NCI-H345 treated with DMSO at 0.1 percent for 48 hours (cell line): ENCODE results near the gene RAB3D.
"Not testable (repeated sequence)": the region's sequence is repeated elsewhere in the genome, so short reads cannot be mapped to it uniquely, and the experiment has no call there.

Source experiments
- DNase-seq: peaks from one replicate; lab custom pipeline; 2025; ENCODE audit not compliant: unreplicated experiment; lab: John Stamatoyannopoulos, UW

The RAB3D gene

DNA sequence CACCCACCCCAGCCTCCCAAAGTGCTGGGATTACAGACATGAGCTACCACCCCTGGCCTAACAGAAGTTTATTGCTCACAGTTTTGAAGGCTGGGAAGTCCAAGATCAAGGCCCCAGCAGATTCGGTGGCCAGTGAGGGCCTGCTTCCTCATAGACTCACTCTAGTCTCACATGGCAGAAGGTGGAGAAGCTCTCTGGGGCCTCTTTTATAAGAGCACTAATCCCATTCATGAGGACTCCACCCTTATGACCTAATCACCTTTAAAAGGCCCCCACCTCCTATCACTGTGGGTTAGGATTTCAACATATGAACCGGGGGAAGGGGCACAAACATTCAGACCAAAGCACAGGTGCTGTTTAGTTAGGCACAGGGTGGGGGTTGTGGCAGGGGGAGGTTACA is 28.1 kb upstream of the RAB3D start:
- no peak for DNase-seq

- DNase-seq = no peak
Measured at GRCh38 chr19:11365557-11366117, 26.2 kb upstream of the RAB3D start.

DNA sequence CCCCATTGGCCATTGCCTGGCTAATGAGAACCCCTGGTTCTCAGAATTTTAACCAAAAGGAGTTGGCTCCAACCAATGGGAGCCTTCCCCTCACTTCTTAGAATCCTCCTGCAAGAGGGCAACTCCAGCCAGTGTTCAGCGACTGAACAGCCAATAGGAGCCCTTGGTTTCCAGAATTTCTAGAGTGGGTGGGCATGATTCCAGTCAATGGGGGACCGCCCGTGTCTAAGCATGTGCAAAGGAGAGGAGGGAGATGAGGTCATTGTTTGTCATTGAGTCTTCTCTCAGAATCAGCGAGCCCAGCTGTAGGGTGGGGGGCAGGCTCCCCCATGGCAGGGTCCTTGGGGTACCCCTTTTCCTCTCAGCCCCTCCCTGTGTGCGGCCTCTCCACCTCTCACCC is 25.5 kb upstream of the RAB3D start:
- no peak for DNase-seq

GRCh38 chr19:11364296-11364904 is 24.9 kb upstream of the RAB3D start:
- DNase-seq = no peak

DNA sequence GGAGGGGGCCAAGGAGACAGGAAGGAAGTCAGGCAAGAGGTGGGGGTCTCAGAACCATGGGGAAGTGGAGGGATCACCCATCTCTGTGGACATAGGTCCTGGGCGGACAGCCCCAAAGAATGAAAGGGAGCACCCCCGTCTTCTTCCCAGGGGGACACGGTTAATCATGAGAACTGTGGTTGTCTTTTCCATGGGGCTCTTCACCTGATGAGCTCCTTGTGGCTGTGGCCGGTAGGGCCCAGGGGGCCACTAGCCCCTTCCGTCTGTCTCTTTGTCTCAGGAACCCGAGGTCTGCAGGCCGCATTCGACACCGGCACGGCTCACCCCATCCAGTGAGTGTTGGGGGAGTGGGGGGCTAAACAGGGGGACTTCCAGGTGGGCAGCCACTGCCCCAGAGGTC is 24.4 kb upstream of the RAB3D start:
- no peak for DNase-seq

DNA sequence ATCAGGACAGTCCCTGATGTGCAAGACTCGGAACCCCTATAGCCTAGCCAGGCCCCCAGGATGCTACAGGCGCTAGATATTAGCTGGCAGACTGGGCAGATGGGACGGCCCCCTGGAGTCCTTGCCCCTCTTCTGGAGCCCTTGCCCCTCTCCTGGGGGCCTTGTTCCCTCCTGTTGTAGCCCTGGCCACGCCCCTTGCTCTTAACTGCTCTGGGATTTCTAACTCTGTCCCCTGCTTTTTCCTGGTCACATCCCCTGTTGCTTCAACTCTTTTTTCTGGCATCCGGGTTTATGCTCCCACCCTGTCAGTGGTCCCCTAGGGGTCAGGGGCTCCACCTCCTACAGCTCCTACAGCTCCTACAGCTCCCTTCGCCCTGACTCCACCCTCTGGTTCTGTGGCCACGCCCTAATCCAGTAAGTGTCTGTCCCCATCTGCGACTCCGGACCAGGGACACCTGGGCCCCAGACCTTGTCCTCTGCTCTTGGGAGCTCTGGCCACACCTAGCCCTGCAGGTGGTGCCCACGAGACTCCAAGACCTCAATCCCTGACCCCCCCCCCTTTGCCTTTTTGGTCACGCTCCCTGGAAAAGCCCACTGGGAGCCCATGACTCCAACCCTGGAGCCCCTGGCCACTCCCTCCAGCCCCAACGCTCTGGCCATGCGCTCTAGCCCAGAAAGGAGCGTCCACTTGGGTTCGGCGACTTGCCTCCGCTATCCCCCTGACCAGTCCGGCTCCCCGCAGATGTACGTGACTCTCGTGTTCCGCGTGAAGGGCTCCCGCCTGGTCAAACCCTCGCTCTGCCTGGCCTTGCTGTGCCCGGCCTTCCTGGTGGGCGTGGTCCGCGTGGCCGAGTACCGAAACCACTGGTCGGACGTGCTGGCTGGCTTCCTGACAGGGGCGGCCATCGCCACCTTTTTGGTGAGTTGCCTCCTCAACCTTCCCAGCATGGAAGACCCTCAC is 22.6 kb upstream of the RAB3D start:
- DNase-seq = no peak

DNA sequence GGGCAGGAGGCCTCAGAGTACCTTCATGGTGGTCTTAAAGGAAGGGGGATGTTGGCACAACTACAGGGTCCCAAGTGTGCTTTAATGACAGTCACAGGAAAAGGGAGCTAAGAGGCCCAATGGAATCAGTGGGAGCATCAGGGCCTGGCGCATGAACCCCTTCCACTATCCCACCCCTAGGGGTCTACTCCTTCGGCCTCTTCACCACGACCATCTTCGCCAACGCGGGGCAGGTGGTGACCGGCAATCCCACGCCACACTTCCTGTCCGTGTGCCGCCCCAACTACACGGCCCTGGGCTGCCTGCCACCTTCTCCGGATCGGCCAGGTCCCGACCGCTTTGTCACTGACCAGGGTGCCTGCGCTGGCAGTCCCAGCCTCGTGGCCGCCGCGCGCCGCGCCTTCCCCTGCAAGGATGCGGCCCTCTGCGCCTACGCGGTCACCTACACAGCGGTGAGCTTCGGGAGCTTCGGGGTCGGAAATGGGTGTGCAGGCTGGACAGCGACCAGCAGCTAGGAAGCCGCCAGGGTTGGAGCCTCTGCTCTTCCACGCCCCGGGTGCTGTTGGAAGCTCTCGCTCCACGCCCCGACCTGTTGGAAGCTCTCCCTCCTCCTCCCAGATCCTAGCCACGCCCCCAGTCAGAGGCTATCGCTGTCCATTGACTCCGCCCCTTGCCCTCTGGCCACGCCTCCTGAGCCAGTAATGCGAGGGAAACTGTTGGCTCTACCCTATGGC is 21.7 kb upstream of the RAB3D start:
- DNase-seq = no peak

DNA sequence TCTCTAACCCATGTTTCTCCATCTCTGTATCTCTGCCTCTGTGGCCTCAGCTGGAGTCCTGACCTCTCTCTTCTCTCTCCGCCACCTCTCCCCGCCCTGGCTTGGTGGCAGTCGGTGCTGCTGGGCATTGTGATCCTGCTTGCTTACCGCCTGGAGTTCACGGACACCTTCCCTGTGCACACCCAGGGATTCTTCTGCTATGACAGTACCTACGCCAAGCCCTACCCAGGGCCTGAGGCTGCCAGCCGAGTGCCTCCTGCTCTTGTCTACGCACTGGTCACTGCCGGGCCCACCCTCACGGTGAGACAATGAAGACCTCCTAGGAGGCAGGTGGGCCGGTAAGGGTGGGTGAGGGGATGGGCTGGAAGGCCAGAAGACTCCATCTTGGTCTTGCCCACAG is 20.0 kb upstream of the RAB3D start:
- DNase-seq = no peak

- DNase-seq = no peak
Measured at GRCh38 chr19:11356676-11357550, 17.5 kb upstream of the RAB3D start.

DNA sequence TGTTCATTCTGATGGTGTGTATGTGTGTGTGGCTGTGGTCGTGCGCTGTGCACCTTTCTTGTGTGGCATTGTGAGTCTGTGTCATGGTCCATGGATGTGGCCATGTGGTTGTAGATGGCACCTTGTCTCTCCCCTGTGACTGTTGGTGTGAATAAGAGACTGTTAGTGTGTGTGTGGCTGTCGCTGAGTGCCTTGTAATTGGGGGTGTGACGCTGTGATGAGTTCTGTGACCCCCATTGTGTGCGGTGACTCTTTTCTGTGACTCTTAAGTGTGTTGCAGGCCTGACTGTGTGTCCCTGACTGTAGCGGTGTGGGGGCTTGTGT is 16.6 kb upstream of the RAB3D start:
- DNase-seq = no peak

GRCh38 chr19:11355160-11356073 is 16.0 kb upstream of the RAB3D start, which contains the start of gene PLPPR2:
PLPPR2 (plus strand) TSS chr19:11355432; CDS start chr19:11357674, 2,242 bp downstream.
- DNase-seq = no peak

- DNase-seq = not testable (repeated sequence)
Measured at GRCh38 chr19:11354102-11354501, 14.6 kb upstream of the RAB3D start.

- DNase-seq = no peak
Measured at GRCh38 chr19:11349171-11349570, 9.7 kb upstream of the RAB3D start.

DNA sequence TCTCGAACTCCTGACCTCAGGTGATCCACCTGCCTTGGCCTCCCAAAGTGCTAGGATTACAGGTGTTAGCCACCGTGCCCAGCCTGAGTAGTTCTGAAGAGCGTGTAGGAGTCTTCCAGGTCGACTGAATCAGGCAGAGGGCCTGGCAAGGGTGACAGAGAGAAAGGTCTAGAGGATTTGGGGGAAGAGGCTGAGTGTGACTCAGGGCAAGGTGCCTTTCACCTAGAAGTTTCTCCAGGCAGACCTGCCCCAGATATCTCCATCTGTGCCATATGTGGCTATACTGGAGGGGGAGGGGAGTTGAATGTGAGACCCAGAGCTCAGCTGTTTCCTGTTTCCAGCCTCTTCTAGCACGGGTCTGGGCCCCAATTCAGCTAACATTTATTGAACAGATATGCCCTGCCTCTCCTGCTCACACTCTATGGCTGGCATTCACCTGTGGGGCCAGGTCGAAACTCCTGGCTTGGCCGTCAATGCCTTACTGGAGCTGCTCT is 8.1 kb upstream of the RAB3D start:
- no peak for DNase-seq

DNA sequence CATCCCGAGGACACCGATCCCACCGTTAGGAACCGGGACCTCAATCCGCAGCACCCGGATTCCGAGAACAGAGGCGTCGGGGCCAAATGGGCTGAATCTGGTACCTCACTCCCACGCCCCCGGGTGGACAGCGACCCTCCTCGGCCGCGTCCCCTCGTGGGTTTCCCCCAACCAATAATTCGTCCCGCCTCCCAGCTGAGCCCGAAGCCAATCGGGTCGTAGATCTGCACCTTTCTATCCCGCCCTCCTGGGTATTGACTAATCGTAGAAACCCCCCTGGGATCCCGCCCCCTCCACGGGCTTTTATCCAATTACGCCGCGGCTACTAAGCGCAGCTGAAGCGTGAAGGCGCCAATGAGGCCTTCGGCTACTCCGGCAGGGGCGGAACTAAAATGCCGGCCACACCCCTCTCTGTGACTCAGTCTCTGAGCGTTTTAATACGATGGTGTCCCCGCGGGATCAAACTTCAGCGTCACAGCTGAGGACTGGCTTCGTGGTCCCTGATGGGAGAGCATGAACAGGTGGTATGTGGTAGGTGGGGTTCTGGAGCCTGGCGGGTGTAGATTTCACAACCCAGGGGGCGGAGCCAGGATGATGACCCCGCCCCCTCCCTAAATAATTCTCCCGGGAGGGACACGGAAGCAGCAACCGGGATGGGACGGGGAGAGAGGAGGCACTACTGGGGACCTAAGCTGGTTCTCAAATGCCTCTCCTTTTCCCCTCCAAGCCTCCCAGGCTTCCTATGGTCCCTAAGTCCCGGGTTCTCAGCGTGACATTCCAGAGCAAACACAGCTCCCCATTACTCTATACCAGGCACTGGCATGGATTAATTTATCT is 6.9 kb upstream of the RAB3D start, which contains the start of the genes CCDC159 and TMEM205:
Gene CCDC159 (plus strand): TSS at position 416 of the 837 bp plus-strand sequence. CDS start 88 bp downstream, at position 504.
Gene TMEM205 (minus strand): TSS at position 165 of the 837 bp plus-strand sequence. CDS start 649 bp downstream, outside the sequence.
- DNase-seq = peak; percentile 51

DNA sequence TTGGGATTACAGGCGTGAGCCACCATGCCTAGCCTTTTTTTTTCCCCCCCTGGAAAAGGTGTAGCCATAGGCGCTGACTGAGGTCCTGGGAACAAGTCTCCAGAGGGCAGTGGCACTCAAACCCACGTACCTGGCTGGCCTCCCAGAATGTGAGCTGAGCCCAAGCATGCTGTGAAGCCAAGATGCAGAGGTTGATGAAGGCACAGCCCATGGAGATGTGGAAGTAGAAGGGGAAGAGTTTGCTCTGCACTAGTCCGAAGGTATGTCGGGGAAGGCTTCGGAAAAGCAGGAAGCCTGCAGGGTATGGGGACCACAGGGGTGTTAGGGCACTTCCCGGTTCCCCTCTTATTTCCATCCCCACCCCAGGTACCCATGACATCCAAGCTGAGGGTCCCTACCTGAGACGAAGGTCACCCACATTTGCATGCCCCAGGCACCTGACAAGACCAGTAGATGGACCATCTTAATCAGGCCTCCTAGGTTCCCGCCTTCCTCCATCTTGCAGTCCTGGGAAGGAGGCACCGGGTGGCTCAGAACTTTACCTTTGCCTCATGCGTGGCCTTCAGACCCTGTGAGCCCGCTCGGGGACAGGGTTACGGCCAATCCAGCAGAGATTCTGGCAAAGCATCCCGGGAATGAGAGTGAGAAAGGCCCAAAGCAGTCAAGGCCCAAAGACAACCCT is 5.8 kb upstream of the RAB3D start:
- no peak for DNase-seq

DNA sequence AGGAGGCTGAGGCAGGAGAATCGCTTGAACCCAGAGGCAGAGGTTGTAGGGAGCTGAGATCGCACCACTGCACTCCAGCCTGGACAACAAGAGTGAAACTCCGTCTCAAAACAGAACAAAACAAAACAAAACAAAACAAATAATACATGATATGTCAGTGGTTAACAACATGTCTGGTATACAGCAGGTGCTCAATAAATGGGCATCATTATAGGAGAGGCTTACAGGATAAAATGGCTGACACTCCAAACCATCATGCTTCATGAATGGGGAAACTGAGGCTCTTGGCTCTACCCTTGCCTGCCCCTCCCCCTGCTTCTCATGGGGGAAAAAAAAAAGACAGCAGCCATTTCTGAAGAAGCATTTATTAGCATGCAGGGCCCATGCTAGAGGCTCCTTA is 3.0 kb upstream of the RAB3D start:
- DNase-seq = no peak

GRCh38 chr19:11340099-11340467 is 626 bp upstream of the RAB3D start:
- DNase-seq = not testable (repeated sequence)
